ENCODE data around the gene VTI1A. TPM values are rescaled to one million over a fixed set of nuclear protein-coding genes. Genes with fewer than 3 reads are reported as not detected.
A peak's percentile ranks its signal among the peaks of the same experiment; 100 is the strongest.
"Not testable (repeated sequence)": the region's sequence is repeated elsewhere in the genome, so short reads cannot be mapped to it uniquely, and the experiment has no call there.

The VTI1A gene
- total RNA-seq, 1 experiment from 2014 or later, result 32.4 TPM

DNA sequence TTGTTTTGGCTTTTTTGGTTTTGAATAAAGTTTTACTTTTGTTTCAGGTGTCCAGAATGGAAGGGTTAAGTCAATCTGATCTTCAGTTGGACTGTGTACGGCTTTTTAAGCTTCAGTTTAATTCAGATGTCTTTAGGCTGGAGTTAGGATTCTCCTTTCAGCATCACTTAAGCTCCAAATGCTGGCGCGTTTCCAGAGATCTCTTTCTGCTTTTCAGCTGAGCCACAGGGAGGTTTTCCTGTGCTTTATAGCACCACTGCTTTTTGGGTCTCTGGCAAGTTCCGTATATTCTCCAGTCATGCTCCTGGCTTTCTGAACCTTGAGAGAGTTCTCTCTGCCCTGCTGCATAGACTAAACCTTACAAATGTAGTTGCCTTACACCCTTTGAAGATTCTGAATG lies 60.0 kb downstream of the VTI1A start:
- DNase-seq (ENCODE audit: low read depth), result no peak

DNA sequence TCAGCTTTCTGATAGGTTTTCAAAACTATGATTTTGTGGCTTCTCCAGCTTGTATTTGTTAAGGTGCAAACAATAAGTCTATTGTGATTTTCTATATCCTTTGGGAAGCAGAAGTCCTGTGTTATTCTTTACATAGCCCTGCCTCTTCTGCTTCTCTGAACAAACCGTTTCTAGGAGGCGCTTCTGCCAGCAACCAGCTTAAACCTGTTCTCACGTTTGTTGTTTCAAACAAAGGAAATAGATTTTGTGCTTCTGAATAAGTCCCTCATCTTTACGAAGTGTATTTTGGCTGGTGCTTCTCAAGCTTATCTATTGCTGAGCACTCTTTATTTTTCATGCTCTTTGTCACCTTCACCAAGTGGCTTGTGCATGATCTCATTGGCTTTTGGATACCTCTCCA lies 61.0 kb downstream of the VTI1A start:
- DNase-seq (ENCODE audit: low read depth), result no peak

DNA sequence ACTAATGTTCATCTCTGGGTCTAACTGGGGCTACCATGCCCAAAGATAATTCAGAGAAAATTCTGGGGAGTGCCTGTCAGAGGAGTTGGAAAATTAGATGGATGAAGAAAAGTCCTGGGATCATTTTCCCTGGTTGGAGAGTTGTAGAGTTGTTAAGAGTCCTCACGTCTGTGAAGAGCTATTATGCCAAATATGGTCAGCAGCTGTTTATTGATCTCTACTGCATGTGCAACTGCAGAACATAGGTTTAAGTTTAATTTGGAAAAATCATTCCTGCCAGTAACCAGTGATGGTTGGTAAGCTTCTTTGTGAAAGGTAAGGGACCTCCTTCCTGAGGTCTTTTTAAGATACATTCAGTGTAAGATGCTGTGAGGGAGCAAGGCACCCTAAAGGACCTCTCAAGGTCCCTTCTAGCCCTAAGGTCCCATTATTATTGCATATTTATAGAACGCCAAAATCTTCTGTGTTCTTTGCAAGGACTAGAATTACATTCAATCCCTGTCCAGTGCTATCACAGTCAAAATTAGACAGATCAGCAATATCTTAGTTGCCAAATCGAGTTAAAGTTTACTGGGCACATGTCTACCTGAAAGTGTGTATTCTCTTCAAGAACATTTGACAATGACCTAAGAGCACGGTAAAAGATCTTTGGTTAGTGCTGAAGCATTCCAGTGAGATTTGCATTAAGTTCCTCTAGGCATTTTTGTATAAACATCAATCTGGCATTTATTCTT lies 62.7 kb downstream of the VTI1A start:
- DNase-seq (ENCODE audit: low read depth), result no peak

DNA sequence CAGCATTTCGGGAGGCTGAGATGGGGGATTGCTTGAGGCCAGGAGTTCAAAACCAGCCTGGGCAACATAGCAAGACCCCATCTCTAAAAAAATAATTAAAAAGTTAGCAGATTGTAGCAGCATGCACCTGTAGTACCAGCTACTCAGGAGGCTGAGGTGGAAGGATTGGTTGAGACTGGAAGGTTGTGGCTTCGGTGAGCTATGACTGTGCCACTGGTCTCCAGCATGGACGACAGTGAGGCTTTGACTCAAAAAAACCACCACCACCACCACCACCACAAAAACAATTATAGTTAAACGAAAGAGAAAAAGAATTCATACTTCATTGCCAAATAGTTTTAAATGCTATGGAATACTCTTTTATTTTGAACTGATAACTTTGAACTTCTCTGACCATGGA lies 63.4 kb downstream of the VTI1A start:
- no peak for DNase-seq (ENCODE audit: low read depth)

DNA sequence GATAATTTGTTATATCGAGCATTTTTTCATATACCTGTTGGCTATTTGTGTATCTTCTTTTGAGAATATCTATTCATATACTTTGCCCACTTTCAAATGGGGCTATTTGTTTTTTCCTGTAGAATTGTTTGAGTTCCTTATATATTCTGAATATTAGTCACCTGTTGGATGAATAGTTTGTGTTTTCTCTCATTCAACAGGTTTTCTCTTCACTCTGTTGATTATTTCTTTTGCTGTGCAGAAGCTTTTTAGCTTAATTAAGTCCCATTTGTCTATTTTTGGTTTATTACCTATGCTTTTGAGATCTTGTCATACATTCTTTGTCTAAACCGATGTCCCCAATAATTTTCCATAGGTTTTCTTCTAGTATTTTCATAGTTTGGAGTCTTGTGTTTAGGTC lies 65.3 kb downstream of the VTI1A start:
- no peak for DNase-seq (ENCODE audit: low read depth)

DNA sequence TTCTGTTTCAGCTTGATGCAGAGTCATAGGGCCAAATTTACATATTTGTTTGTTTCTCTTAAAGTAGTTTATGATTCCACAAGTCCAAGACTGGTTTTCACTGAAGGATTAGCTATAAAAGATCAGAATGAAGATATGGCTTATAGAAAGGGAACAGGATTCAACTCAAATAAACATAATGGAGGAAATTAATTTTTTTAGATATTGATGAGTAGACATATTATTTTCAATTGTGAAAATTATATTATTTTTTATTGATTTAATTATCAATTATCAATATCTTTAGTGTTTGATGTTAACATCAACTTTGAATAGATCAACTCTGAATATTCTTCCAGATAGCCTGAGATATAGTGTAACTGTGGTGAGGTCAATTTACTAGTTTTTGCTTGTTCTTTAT lies 68.1 kb downstream of the VTI1A start:
- no peak for DNase-seq (ENCODE audit: low read depth)

DNA sequence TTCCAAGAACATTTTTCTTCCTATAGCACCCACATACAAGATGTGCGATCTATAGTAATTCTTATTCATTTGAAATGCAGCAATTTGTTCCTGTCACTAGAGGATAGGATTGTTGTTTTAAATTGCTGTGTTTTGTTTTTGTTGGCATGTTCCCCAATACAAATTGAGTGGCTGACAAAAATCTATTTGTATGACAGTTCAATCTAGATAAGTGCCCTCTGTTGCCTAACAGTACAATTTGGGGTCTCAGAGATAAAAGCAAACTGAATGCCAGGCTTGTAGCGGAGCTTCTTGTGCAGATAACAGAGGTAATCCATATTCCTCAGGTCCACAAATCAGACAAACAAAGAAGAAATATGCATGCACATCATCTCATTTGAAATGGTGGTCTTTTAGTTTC lies 68.8 kb downstream of the VTI1A start:
- DNase-seq (ENCODE audit: low read depth), result no peak

DNA sequence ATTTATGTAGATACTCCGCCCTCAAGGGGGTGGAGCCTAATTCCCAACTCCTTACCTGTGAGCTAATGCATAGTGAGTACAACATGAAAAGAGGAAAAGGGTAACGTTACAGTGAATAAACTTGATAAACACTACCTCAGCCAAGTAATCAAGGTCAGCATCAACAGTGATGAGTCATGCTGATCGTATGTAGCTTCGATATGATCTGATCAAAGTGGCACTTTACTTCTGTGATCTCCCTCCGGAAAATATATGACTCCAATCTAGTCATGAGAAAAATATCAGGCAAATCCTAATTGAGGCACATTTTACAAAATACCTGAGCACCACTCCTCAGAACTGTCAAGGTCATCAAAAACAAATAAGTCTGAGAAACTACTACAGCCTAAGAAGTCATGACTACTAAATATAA lies 70.4 kb downstream of the VTI1A start:
- peak; percentile 49 for DNase-seq (ENCODE audit: low read depth)

DNA sequence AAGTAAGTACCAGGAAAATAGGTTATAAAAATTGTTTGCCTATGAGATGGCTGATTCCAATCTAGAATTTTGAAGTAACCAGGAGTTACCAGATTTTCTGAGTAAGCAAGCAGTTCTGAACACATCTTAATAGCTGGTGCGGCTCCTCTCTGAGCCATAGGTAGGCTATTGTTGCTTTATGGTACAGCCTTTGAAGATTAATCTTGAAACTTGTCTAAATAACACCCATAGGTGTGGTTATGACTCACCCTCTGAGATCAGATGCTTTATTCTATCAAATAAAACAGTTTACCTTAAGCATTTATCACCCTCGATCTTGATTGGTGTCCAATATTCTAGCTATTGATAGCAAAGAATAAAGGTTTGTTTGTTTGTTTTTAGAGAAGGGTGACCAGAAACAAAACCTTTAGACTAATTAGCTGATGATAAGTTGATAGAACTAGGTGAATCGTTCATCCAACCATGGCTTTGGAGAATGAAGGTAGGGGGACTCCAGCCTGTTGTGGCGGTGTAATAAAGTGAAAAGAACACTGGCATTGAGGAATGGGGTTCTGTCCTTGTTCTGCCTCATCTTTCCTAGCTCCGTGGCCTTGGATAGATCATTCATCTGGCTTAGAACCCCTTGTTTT lies 72.2 kb downstream of the VTI1A start:
- no peak for DNase-seq (ENCODE audit: low read depth)

DNA sequence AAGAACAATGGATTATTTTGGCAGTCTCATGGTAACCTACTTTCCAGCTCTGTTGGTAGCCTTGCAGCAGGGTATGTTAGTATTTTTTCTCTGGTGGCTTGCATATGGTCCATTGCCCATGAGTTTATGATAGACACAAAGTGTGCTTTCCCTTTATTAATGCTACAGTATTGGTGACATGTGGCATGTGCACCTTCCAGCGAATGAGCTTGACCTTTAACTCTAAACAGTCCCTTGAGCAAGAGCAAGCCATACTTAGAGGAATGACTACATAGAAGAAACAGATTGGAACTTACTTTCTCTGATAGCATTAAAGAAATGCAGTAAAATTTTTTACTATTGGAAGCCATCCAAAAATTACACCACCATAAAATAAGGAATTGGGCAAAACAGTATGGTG lies 73.9 kb downstream of the VTI1A start:
- DNase-seq (ENCODE audit: low read depth), result no peak

DNA sequence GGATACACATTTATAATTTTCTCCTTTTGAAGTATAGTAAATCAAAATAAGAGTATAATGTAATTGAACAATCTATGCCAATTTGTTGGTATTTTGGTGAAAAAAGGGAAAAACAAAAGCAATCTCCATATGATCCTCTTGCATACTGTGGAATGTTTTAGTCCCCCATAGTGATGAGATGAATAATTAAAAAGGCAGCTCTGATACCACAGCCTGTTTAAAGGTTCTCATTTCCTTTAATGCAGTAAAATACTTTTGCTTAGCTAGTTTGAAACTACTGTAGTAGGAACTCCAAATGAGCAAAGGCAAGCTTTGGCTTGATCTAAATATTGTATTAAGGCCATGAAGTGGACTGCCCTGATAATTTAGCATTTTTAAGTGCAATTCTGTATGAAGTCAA lies 77.6 kb downstream of the VTI1A start:
- peak; percentile 16 for DNase-seq (ENCODE audit: low read depth)

DNA sequence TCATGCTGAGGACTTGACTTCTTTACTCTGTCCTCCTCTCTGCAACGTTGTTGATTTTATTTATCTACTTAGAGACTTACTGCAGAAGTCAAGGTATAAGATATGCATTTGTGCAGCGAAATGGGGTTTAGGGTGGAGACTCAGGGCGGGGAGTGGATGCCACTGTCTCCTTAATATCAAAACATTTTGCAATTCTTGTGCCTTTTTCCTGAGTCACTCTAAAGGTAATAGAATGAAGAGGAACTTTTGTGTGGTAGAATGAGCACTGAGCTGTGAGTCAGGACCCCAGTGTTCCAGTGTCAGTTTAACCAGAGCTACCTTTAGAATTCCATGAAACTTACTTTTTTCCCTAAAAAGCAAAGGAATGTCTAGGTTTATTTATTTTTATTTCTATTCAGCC lies 78.2 kb downstream of the VTI1A start:
- peak; percentile 42 for DNase-seq (ENCODE audit: low read depth)

DNA sequence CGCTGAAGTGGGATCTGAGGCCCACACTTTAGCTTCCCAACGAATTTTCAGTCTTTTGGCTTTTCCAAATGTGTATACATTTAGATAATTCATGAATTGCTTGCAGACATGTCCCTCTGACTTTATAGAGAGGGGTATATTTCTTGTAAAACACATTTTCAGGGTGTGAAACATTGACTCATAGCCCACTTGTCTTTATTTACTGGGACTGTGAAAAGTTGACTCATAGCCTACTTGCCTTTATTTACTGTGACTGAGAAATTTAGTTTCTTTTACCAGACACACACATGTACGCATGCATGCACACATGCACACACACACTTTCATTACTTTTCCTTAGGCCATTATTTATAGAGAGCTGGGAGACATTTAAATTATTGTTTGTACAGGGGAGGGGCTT lies 79.1 kb downstream of the VTI1A start:
- peak; percentile 61 for DNase-seq (ENCODE audit: low read depth)

DNA sequence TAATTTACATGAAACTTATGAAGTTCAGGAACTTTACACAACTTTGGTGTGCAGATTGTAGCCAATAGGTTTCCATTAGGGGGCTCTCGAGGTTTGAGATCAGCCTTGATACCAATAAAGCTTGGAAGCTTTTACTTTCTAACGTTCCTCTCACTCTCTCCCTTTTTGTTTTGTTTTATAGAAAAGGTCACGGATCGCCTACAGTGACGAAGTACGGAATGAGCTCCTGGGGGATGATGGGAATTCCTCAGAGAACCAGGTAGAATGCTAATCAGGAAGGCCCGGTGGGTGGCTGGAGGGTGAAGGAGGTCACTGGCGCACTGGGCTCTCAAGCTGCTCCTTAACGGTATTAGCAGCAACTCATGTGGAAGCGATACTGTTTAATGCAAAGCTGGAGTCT lies 79.9 kb downstream of the VTI1A start:
- DNase-seq (ENCODE audit: low read depth), result no peak

DNA sequence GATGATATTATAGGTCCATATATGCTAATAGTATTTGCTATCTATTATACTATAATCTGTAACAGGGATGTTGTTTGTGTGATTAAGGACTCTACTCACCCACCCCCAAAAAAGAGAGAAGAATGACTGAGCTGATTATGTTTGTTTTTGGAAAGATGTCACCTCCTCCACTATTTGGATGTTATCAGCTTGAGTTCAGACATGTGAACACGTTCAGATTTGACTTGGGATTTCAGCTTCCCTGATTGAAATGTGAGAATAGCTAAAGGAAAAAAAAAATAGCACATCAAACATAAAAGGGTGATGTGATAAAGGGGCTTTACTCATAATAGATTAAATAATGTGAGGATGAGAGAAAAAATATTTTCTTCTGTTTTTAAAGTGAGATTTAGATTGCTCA lies 81.2 kb downstream of the VTI1A start:
- DNase-seq (ENCODE audit: low read depth), result no peak

DNA sequence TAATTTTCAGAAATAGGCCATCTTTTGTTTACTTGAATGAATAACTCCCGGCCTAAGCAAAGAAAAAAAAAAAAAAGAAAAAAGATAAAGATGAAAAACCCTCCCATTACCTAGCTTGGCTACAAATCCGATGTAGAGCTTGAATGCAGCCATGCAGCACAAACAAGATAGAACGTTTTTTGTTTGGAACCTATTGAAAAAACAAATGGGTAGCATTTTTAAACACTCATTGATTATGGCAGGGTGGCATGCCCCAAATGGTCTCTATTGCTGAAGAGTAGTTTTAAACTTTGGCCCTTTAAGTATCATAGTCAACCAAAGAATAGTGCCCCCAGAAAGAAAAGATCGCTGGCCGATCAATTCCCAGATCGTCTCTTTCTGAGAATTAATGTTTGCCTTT lies 84.4 kb downstream of the VTI1A start:
- peak; percentile 4 for DNase-seq (ENCODE audit: low read depth)

DNA sequence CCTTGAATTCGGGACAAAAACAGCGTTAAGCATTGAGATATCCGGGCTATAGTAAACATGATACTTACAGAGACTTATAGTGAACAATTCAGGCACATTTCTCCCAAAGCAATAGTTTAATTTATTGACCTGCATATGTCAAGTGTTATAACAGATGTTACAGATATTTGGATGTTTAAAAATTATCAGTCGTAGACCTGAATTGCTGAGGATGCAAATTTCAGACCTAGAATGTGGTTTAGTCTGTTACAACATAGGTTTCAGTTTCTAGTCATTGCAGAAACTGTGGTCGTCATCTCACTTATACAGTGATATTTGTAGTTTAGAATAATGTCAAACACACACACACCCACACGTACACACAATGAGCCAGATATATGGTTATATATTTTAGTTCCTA lies 85.2 kb downstream of the VTI1A start:
- DNase-seq (ENCODE audit: low read depth), result peak; percentile 46

DNA sequence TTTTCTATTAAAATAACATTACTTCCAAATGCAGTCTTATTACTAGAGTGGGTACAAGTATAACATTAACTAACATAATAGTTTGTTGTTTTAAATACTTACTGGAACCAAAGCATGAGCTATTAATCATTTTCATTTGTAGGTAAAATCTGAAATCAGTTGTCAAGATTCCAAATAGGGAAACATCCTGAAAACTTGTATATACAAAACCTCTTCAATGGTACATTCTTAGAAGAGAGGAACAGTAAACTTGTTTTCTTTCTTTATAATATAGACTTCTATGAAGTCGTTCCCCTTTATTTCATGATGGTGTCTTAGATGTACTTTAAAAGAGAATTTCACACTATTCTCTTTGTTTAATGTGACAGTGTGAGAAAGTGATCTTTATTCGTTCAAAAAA lies 85.9 kb downstream of the VTI1A start:
- no peak for DNase-seq (ENCODE audit: low read depth)

DNA sequence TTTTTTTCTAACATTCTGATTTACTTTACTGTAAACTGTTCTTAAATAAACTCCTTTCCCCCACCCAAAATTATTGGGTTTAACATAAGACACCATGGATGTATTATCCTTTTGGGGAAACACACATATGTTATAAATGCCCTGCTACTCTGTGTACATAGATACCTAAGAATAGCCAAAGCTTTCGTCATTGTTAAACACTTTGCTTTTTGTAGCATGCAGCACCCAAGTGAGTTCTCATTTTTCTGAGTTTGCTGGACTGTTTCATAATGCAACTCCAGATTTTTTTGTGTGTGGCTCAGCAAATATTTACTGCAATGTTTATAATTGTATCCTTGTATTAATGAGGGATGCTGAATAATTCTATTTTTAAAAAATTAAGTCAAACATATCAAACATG lies 86.9 kb downstream of the VTI1A start:
- no peak for DNase-seq (ENCODE audit: low read depth)

DNA sequence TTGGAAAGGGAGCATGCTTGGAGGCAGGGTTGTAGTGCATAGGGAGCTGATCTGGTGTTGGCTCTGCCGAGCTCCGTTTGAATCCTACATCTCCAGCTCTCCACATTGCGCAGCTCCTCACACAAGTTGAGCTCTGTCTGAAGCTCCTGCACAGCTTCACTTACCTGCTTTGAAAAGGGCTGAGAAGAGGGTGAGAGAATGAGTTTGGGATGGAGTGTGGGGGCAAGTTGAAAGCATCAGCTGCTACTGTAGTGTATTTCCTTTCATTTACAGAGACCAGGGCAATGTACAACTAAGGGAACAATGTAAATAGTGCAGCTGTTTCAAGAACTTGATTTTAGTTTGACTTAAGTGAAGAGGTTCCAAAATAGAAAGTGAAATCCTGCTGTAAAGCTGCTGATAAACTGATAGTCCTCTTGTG lies 88.5 kb downstream of the VTI1A start:
- no peak for DNase-seq (ENCODE audit: low read depth)

DNA sequence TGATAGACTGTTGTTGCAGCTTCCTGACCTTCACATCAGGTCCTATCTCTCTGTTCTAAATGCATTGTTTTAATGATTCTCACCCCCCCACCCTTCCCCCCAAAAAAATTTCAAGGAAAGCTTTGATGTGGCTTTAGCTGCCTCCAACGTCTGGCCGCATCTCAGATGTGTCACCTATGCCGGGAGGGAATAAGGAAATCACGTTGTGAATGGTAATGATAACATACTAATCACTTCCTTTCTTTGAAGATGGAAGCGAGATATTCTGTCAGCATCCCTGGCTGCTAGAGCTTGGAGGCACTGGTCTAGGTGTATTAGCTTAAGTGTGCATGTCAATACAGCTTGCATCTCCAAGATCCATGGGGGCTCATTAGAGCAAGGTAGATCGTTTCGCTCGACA lies 89.6 kb downstream of the VTI1A start:
- no peak for DNase-seq (ENCODE audit: low read depth)

DNA sequence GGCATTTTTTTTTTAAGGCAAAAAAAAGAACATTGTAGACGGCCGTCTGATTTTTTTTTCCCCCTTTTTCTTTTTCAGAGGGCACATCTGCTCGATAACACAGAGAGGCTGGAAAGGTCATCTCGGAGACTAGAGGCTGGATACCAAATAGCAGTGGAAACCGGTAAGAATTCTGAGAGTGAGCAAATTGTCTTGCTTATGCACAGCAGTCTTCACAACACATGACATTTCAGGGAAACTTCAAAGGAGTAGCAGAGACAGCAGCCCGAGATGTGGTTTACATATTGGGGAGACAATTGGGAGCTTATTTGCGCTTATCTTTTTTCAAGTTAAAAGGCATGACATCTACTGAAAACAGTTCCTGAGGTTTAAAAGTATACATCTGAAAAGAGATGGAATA lies 91.2 kb downstream of the VTI1A start:
- DNase-seq (ENCODE audit: low read depth), result no peak

DNA sequence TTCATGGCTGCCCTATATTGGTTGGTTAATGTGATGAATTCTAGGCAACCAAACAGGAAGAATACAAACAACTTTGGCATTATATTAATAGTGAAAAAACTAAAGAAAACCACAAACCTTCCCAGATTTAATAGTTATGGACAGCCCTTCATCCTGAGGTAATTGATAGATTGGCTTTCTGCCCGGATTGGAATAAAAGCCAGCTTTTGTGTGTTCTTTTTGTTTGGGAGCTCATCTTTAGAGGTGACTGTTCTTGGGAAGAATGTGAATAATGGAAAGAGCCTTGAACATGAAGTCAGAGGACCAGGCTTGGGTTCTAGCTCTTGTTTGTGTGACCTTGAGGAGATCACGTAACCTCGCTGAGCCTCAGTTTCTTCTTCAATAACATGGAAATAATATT lies 92.3 kb downstream of the VTI1A start:
- peak; percentile 44 for DNase-seq (ENCODE audit: low read depth)

DNA sequence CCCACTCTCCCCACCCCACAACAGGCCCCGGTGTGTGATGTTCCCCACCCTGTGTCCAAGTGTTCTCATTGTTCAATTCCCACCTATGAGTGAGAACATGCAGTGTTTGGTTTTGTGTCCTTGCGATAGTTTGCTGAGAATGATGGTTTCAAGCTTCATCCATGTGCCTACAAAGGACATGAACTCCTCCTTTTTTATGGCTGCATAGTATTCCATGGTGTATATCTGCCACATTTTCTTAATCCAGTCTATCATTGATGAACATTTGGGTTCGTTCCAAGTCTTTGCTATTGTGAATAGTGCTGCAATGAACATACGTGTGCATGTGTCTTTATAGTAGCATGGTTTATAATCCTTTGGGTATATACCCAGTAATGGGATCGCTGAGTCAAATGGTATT lies 95.8 kb downstream of the VTI1A start:
- DNase-seq (ENCODE audit: low read depth), result not testable (repeated sequence)

All from M059J (cell line).